ENCODE results near the gene FAM234B. TPM values are rescaled to one million over a fixed set of nuclear protein-coding genes. Genes with fewer than 3 reads are reported as not detected.

Gene FAM234B
- total and polyA plus RNA-seq, 2 experiments from 2014 or later = 9.5 to 21.1 TPM

- no peaks in the 10 kb centered on the region for H3K36me3 ChIP-seq (ENCODE audit: insufficient read depth)
- H4K20me1 ChIP-seq (replicated peaks; ENCODE audit: insufficient read depth) = no peaks in the 10 kb centered on the region
- TF ChIP-seq STAT1 (IDR thresholded peaks at IDR 0.05; ENCODE audit: unreplicated experiment) (no peak), ZNF331 (CRISPR knock-in tag; IDR thresholded peaks at IDR 0.05; ENCODE audit: low read depth) (no peak), NANOG (IDR thresholded peaks at IDR 0.05; ENCODE audit: borderline replicate concordance) (no peak), ZNF114 (CRISPR knock-in tag; IDR thresholded peaks at IDR 0.05) (no peak), CREB1 (CRISPR knock-in tag; IDR thresholded peaks at IDR 0.05; ENCODE audit: low read depth) (no peak), EZH2 (IDR thresholded peaks at IDR 0.05; ENCODE audit: low read depth, unreplicated experiment) (no peak), POLR2AphosphoS5 (IDR thresholded peaks at IDR 0.05; ENCODE audit: low read depth) (no peak), ZNF462 (CRISPR knock-in tag; IDR thresholded peaks at IDR 0.05) (no peak), ETS1 (IDR thresholded peaks at IDR 0.05) (no peak), JUNB (IDR thresholded peaks at IDR 0.05; ENCODE audit: unreplicated experiment) (no peak), EZH2phosphoT487 (IDR thresholded peaks at IDR 0.05; ENCODE audit: unreplicated experiment) (no peak), CTCF (conservative IDR thresholded peaks at IDR 0.05; ENCODE audit: low read depth in 2 of 2) (no peak), REST (IDR thresholded peaks at IDR 0.05; ENCODE audit: unreplicated experiment) (no peak)
- Mint-ChIP-seq H3K4me1 (peaks cover 7% of the 10 kb centered on the region), H3K27ac (no peak overlapping the region), H3K9me3 (no peaks in the 10 kb centered on the region), H3K36me3 (ENCODE audit: low read depth) (no peaks in the 10 kb centered on the region), H3K4me3 (no peak overlapping the region), H3K27me3 (ENCODE audit: insufficient read depth, low read depth, poor library complexity) (no peaks in the 10 kb centered on the region)
- H3K79me2 ChIP-seq (replicated peaks; ENCODE audit: insufficient read depth) = no peaks in the 10 kb centered on the region
- peaks cover 9% of the 10 kb centered on the region; the same call in 1 of the 2 replicates for H3K9me2 ChIP-seq (ENCODE audit: insufficient read depth)
- H2AFZ ChIP-seq = no peak overlapping the region
- H3F3A ChIP-seq (replicated peaks; ENCODE audit: low read depth) = no peaks in the 10 kb centered on the region
- H3K27ac ChIP-seq (ENCODE audit: low read depth) = no peak overlapping the region
- H3K4me2 ChIP-seq = no peak overlapping the region
- no peaks in the 10 kb centered on the region for H3K27me3 ChIP-seq (ENCODE audit: insufficient read depth)
- ATAC-seq (no peak), DNase-seq (ENCODE audit: low spot score) (no peak)
- no peak overlapping the region for H3K4me3 ChIP-seq
- no peaks in the 10 kb centered on the region for H3K4me1 ChIP-seq (ENCODE audit: insufficient read depth)
Measured at GRCh38 chr12:13128291-13128965, 84.2 kb downstream of the FAM234B start.

Measured in GM23338 (cell line).